ENCODE measurements around the gene KIAA0753.
"Not testable (repeated sequence)": the region's sequence is repeated elsewhere in the genome, so short reads cannot be mapped to it uniquely, and the experiment has no call there.

The KIAA0753 gene

GRCh38 chr17:6596941-6597340 is 43.6 kb downstream of the KIAA0753 start:
- DNase-seq (ENCODE audit: low read depth in 2 of 2), result no peak

- no peak for DNase-seq (ENCODE audit: low read depth in 2 of 2)
Measured at GRCh38 chr17:6596511-6596910, 44.0 kb downstream of the KIAA0753 start.

DNA sequence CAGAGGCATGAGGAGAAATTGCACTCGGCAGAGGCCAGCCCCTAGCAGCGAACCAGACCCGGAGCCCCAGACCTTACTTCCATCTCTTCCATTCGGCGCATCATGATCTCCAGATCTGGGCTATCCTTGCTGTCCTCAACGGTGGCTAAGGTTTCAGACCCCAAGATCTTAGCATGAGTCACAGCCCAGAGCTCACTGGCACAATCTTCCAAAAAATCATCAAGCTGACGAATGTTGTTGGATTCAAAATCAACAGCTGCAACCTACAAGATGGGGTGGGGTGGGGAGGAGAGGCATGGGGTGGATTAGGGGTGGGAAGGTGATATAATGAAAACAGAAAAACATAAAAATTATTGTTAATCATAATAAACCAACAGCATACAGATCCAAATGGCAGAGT is 44.4 kb downstream of the KIAA0753 start:
- no peak for DNase-seq (ENCODE audit: low read depth in 2 of 2)

GRCh38 chr17:6593371-6593770 is 47.1 kb downstream of the KIAA0753 start:
- not testable (repeated sequence) for DNase-seq (ENCODE audit: low read depth in 2 of 2)

DNA sequence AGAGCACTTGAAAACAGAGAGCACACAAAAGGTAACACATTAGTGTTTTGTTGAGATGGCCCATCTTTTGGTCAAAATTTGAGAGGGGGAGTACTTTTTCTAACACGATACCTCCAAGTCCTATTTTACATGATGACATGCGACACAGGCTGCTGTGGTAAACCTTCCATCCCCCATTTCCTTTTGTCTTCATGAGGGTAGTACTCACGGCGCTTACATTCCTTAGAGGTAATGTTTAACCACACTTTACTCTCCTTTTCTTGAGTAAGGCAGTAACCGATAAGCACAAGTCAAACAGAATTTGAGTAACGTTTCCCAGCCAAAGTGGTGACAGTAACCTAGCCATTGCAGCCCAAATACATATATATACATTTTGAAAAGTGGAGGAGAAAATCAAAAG is 48.3 kb downstream of the KIAA0753 start:
- DNase-seq (ENCODE audit: low read depth in 2 of 2), result no peak

DNA sequence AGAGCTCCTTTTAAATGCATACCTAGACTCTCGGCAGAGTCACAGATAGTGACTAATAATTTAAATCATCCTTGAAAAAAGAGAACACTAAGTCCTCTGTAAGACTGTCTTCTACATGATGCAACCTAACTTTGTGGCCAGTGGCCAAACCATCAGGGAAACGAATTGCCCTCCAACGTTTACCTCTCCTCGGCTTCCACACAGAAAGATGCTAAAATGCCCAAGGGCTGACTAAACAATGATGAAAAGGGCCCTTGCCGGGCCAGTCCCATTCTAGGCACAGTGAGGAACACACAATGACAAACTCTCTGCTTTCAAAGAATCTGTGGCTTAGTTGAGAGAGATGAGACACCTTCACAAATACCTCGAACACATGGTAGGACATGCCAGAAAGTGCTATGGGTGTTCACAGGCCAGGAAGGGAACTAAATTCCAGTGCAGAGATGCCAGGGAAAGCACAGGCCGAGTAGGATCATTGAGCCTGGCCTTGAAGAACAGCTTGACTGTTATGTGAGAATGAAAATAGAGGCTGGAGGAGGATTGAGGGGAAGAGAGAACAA is 48.8 kb downstream of the KIAA0753 start:
- DNase-seq (ENCODE audit: low read depth in 2 of 2), result no peak

DNA sequence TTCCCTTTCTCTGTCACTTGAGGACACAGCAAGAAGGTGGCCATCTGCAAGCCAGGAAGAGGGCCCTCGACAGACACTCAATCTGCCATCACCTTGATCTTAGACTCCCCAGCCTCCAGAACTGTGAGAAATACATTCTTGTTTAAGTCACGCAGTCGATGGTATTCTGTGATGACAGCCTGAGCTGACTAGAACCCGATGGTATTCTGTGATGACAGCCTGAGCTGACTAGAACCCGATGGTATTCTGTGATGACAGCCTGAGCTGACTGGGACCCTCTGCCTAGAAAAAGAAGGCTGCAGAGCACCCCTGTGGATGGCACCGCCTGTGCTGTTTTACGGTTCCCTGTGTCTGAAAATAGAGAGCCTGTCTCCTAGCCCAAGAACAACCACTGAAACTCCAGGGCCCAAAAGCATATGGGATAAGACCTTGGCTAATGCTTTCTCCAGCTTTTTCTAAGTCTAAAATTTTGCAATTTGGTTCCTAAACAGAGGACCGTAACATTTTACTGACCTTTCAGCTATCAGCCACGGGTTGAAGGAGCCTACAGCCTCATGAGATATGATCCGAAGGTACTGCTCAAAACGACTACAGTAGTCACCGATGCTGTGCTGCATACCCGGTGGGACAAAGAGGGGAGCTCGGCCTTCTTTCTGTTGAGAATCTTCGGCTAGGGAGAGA is 51.1 kb downstream of the KIAA0753 start:
- DNase-seq (ENCODE audit: low read depth in 2 of 2), result no peak

- DNase-seq (ENCODE audit: low read depth in 2 of 2), result no peak
Measured at GRCh38 chr17:6588165-6588564, 52.3 kb downstream of the KIAA0753 start.

DNA sequence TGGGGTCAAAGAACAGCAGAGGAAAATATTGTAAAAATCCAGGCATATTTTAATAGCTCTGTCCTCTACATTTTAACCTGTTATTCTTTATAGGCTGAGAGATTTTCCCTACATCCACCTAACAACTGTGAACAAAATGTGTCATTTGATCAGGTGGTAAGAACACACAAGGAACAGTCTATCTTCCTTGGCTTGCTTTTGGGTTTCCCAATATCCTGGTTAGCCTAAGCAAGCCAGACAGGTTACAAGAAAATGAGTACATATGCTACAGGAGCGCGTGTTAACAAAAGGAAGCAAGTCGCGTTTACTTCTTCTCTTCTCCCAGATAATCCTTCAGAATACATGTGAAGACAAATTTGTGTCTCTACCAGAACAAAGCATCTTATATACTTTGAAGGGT is 53.2 kb downstream of the KIAA0753 start:
- DNase-seq (ENCODE audit: low read depth in 2 of 2), result no peak

- no peak for DNase-seq (ENCODE audit: low read depth in 2 of 2)
Measured at GRCh38 chr17:6583411-6583810, 57.1 kb downstream of the KIAA0753 start.

GRCh38 chr17:6580625-6581024 is 59.9 kb downstream of the KIAA0753 start:
- no peak for DNase-seq (ENCODE audit: low read depth in 2 of 2)

DNA sequence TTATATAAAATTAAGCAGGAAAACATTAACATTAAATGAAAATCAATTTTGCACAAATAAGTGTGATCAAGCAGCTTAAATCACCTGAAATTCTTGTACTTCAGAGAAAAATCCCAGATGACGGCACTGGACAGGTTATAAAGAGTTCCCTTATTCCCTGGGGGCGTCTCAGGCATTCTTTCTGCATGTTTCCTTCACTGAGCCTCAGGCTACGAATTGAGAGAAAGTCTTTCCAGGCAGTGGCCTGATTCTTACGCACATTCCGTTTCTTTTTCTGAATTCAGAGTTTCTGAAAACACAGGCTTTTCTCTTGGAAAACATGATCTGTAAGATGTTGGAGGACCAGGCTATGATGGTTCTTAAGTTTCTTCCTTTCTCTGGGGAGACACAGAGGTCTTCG is 62.0 kb downstream of the KIAA0753 start:
- DNase-seq (ENCODE audit: low read depth in 2 of 2), result no peak

GRCh38 chr17:6577686-6578263 is 62.7 kb downstream of the KIAA0753 start:
- DNase-seq (ENCODE audit: low read depth in 2 of 2), result no peak

- no peak for DNase-seq (ENCODE audit: low read depth in 2 of 2)
Measured at GRCh38 chr17:6576038-6576785, 64.3 kb downstream of the KIAA0753 start.

GRCh38 chr17:6575596-6575988 is 64.9 kb downstream of the KIAA0753 start:
- no peak for DNase-seq (ENCODE audit: low read depth in 2 of 2)

DNA sequence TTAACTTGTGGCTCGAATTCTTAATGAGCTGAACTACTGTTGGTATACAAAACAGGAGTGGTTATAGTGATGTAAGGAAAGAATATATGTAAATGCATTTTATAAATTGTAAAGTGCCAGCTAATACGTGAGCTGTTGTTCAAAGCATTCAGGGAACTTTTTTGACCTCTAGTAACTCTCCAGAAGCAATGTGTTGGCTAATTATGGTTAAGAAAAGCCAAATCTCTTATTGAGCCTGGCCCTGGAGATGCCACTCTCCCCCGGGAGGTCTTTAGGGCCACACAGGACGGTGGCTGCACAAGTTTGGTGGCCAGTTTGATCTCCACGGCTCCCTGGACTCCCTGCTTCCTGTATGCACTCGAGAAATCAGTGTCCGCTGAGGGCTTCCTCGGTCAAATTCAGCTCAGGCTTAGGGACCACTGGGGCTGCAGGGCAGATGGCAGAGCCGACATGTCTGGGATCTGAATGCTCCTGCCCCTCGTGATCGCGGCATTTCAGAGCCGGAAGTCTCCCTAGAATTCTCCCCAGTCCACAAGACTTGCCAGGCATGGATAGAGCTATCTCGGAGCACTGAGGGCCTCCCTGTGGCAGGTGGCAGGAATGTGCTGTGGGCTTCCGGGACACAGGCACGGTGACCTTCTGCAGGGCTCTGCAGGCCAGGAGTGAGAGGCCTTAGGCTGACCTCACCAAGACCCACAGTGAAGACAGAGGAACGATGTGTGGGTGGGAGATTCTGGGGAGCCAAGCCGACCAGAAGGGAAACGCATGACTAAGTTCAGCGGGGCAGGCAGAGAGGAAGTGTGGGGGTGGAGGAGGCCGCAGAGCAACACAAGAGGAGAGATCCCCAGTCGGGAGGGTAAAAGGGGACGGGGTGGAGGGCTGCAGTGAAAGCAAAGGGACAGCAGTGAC is 65.6 kb downstream of the KIAA0753 start:
- DNase-seq (ENCODE audit: low read depth in 2 of 2), result peak; percentile 38 to 48

DNA sequence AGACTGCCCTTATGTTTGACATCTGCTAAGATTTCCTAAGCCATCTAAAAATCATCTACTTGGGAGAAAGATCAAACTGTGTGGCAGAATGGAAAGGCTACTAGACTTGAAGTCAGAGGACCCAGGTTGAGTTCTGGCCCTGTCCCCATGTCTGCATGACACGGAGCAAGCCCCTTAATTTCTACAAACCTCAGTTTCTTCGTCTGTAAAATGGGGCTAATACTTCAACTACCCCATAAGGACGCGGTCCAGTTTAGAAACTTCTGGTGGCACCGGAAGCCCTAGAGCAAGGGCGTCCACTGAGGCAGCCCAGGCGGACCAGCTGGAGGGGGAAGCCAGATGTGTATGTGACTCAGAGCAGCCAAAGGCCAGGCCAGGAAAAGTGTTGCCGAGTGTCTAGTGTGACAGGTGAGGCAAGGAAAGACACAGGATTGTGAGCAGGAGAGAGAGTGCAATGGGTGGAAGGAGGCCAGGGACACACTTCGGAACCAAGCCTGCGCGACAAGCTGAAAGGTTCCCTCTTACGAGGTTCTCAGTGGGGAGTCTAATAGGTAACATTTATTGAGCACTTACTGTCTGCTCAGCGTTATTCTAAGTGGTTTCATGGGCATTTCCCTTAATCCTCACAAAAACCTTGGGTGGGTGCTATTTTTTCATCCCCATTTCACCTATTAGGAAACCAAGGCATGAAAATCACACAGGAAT is 66.4 kb downstream of the KIAA0753 start:
- no peak for DNase-seq (ENCODE audit: low read depth in 2 of 2)

DNA sequence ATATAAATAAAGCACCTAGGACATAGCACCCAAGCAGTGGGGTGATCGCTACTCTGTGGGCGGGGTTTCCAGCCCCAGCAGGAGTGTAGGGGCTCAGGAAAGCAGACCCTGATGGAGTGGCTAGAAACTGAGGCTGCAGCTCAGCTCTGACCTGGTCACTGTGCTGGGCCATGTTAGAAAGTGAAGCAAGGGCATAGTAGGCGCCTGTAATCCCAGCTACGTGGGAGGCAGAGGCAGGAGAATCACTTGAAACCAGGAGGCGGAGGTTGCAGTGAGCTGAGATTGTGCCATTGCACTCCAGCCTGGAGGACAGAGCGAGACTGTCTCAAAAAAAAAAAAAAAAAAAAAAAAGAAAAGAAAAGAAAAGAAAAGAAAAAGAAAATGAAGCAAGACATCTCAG is 67.0 kb downstream of the KIAA0753 start:
- DNase-seq (ENCODE audit: low read depth in 2 of 2), result not testable (repeated sequence)

- no peak for DNase-seq (ENCODE audit: low read depth in 2 of 2)
Measured at GRCh38 chr17:6572972-6573370, 67.5 kb downstream of the KIAA0753 start.

DNA sequence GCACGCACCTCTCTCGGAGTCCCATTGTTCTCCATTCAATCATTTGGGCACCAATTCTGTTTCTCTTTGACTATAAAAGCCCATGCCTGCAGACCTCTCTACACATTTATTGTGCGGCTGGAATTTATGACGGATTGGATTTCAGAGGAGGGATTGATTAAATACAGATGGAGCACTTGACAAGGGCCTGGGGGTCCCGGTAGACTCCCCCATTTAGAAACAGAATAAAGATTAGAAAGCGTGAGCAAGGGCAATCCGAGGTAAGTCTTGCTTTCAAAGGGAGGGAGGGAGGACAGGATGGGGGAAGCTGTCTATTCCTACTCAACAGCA is 69.1 kb downstream of the KIAA0753 start:
- no peak for DNase-seq (ENCODE audit: low read depth in 2 of 2)

- DNase-seq (ENCODE audit: low read depth in 2 of 2), result no peak
Measured at GRCh38 chr17:6570731-6571451, 69.6 kb downstream of the KIAA0753 start.
